ENCODE results near the gene UBE2M.
"Not testable (repeated sequence)": the region's sequence is repeated elsewhere in the genome, so short reads cannot be mapped to it uniquely, and the experiment has no call there.

The UBE2M gene

GRCh38 chr19:58558066-58558622, at the start of gene UBE2M:
Gene UBE2M (minus strand): TSS chr19:58558611. CDS start chr19:58558381, 230 bp downstream.
- no peak for DNase-seq (ENCODE audit: low spot score)

DNA sequence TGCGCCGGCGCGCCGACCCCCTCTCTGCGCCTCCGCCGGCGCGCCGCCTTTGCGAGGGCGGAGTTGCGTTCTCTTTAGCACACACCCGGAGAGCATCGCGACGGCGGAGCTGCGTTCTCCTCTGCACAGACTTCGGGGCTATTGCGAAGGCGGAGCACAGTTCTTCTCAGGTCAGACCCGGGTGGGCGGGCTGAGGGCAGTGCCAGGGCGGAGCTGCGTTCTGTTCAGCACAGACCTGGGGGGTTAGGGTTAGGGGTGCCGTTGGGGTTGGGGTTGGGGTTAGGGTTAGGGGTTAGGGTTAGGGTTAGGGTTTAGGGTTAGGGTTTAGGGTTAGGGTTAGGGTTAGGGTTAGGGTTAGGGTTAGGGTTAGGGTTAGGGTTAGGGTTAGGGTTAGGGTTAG, 48.8 kb upstream of the UBE2M start:
- not testable (repeated sequence) for DNase-seq (ENCODE audit: low spot score)

DNA sequence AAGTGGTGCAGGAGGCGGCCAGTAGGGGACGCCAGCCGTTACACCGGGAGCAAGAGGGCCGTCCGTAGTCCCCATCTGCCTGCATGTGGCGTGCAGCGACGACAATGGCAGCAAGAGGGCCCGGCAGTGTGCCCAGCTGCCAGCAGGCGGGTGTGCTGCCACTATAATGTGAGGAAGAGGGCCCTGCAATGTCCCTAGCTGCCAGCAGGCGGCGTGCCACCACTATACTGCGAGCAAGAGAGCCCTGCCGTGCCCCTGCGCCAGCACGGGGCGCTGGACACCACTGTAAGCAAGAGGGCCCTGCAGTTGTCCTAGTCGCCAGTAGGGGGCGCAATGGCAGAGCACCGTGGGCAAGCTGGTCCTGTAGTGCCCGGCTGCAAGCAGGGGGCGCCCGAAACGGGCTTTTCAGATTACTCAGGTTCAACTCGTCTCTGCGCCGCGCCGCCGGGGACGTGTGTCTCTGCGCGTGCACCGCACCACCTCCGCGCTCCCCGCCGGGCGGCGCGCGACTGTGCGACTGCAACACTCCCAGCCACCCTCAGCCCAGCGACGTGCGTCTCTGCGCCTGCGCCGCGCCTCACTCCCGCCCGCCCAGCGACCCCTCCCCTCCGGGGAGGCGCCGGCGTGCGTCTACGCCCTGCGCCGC, 48.0 kb upstream of the UBE2M start:
- not testable (repeated sequence) for DNase-seq (ENCODE audit: low spot score)

DNA sequence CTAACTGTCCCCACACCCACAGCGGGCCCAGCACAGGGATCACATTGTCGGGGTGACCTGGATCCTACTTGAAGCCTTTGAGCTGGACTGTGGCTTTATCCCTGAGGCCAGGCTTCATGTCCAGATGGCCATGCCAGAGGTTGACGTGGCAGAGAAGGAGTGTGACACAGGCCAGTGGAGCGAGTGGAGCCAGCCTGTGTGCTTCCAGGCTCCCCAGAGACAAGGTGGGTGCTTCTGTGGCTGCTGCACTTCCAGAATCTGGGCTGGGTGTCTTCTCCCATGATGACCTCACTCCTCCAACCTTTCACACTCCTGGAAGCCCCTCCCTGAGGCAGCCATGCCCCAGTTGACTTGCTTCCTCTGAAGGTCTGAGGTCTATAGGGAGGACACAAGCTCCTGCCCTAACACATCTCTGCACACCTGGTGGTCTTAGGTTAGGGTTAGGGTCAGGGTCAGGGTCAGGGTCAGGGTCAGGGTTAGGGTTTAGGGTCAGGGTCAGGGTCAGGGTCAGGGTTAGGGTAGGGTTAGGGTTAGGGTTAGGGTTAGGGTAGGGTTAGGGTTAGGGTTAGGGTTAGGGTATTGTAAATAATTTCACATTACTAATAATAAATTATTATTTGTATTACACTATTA, 27.8 kb upstream of the UBE2M start:
- DNase-seq (ENCODE audit: low spot score) = no peak

DNA sequence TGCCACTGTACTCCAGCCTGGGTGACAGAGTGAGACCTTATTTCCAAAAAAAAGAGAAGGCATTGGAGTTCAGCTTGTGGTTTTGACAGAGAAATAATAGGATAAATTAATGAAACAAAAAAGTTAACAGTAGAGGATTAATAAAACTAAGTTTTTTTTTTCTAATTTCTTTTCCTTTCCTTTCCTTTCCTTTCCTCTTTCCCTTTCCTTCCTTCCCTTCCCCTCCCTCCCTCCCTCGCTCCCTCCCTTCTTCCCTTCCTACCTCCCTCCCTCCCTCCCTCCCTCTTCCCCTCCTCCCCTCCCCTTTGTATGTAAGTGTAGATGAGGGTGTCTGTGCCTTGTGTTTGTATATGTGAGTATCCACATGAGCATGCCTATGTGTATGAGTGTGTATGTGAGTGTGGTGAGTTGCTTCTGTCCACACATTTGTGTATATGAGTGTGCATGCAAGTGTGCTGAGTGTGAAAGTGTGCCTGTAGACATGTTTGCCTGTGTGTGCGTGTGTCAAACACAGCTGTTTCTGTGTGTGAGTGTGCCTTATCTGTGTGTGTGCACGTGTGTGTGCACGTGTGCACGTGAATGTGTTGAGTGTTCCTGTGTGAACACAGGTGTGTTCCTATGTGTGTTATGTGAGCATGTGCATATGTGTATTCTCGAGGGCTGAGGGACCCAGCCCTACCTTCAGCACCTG, 27.2 kb upstream of the UBE2M start:
- DNase-seq (ENCODE audit: low spot score) = no peak

- DNase-seq (ENCODE audit: low spot score) = no peak
Measured at GRCh38 chr19:58584498-58585441, 26.4 kb upstream of the UBE2M start.

DNA sequence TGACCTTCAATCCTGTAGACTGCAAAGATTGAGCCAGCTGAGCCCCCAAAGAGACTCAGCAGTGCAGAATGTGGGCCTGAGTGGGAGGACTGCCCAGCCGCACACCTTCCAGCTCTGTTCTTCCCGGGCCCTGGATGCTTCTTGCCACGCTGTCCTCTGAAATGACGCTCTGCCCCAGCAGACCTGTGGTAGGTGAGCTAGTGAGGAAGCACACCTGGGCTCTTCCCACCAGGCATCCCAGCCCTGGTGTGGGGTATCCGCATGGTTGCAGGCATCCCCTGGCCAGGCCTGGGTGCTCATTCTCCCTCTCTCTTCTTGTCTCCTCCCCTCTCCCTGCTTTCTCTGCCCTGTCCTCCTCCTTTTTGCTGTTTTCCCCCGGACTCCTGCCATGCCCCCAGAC, 24.6 kb upstream of the UBE2M start:
- no peak for DNase-seq (ENCODE audit: low spot score)

DNA sequence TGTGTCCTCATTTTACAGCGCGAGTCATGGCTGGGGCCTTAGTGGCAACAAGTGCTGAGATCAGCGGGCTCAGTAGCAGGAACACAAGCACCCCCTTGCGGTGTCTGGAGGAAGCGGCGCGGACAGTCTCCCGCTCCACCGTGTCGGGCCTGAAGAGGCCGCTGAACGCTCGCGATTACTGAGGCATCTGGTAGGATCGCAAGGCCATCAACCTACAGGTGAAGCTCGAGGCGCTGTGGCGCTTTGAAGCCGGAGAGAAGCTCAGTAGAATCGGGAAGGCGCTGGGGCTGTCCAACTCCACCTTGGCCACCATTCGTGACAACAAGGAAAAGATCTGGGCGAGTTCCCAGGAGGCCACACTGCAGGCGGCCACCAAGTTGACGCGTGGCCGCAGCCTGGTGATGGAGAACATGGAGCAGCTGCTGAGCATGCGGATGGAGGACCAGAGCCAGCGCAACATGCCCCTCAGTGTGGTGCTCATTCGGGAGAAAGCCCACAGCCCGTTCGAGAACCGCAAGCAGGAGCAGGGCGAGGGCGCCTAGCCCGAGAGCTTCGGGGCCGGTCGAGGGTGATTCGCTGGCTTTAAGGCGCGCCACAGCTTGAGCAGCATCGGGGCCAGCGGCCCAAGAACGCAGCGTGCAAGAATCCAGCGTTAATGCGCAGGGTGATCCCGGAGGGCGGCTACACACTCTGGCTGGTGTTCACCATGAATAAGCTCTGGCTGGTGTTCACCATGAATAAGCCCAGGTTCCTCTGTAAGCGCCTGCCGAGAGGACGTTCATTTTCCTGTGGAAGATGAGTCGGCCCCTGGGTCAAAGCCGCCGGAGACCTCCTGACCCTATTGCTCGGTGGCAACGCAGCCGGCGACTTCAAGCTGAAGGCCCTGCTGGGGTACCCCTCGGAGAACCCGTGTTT, 23.1 kb upstream of the UBE2M start:
- peak; percentile 79 for DNase-seq (ENCODE audit: low spot score)

DNA sequence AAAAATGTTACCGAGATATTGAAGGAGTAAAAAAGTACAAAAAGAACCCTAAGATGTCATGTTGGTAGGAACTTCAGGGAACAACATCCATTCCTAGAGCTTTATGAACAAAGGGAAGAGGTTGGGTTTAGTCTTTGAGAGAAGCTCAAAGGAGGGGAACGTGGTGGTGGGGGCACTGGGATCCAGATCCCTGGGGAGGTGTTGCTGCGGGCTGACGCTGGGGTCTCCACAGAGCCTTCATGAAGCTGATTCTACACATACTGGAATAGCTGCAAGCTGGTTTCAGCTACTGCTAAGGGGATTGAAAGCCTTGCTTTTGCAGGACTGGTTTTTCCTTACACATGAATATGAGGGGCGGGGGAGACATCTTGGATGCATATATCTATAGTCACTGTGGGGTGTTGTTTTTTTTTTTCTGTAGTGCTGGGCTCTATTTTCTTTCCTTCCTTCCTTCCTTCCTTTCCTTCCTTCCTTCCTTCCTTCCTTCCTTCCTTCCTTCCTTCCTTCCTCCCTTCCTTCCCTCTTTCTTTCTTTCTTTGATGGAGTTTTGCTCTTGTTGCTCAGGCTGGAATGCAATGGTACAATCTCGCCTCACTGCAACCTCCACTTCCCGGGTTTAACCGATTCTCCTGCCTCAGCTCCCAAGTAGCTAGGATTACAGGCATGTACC, 21.2 kb upstream of the UBE2M start:
- no peak for DNase-seq (ENCODE audit: low spot score)

GRCh38 chr19:58578012-58578925, 19.9 kb upstream of the UBE2M start:
- no peak for DNase-seq (ENCODE audit: low spot score)

DNA sequence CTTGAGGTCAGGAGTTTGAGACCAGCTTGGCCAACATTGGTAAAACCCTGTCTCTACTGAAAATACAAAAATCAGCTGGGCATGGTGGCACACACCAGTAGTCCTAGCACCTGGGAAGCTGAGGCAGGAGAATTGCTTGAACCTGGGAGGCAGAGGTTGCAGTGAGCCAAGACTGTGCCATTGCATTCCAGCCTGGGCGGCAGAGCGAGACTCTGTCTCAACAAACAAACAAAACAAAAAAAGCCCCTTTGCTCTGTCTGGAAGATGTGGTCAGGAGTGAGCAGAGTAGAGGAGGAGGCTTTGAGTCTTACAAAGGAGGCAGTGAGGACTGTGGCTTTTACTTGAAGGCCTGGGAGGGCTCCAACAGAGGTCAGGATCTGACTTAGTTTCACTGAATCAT, 19.2 kb upstream of the UBE2M start:
- DNase-seq (ENCODE audit: low spot score) = not testable (repeated sequence)

DNA sequence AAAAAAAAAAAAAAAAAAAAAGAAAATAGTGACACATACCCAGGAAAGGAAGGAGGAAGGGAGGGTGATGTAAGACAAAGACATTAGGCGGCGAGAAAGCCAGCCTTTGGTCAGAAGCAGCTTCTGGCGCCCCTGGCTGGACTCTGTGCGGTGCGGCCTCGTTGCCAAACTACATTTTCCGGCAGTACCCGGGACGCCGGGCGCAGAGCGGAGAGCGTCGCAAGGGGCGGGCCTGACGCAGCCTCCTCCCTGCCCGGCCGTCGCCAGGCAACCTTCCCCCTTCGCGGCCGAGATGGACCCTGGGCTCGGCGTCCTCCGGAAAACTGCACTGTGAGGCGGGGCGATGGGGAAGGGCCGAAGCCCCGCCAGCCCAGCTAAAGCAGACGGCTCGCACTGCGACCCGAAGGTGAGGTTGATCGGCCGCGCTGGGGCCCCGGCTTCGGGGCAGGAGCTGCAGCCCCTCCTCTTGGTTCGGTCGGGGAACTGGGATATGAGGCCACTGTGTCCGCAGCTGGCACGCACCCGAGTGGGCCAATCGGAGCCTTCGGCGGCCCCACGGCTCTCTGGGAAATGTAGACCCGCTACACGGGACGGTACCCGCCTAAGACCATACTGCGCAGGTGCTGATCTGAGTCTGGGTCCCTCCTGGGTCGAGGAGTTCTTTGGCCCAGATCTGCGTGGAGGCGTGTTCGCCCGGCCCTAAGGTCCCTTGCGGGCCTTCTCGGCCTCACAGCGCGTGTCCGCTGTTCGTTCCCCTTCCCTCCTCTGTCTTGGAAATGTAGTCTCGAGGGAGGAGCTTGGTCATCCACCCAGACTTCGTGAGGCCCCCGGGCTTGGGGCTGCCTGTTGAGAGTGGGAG, 17.0 kb upstream of the UBE2M start:
- peak; percentile 92 for DNase-seq (ENCODE audit: low spot score)

DNA sequence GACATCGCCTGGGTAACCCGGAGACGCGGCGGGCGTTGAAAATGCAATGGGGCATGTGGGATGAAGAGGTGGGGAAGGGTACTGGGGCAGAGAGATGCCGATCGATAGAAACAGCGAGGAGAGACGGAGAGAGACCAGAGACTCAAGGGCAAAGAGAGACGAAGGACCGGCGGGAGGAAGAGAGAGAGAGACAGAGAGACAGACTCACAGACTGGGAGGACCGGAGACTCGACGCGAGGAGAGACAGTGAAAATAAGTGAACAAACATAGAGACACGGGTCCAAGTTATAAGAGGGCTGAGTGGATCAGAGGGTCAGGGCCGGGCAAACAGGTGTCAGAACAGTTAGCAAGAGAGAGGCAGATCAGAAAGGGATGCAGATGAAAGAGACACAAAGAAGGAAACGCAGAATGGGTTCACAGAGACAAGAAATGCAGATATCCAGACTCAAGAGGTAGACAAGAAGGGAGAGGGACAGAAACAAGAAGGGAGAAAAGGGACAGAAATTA, 15.3 kb upstream of the UBE2M start:
- DNase-seq (ENCODE audit: low spot score) = no peak

GRCh38 chr19:58572818-58573657, 14.6 kb upstream of the UBE2M start, which contains the start of gene MZF1:
Gene MZF1 (minus strand): TSS chr19:58573335. CDS start chr19:58571389, 1,946 bp downstream.
- peak; percentile 99 for DNase-seq (ENCODE audit: low spot score)

DNA sequence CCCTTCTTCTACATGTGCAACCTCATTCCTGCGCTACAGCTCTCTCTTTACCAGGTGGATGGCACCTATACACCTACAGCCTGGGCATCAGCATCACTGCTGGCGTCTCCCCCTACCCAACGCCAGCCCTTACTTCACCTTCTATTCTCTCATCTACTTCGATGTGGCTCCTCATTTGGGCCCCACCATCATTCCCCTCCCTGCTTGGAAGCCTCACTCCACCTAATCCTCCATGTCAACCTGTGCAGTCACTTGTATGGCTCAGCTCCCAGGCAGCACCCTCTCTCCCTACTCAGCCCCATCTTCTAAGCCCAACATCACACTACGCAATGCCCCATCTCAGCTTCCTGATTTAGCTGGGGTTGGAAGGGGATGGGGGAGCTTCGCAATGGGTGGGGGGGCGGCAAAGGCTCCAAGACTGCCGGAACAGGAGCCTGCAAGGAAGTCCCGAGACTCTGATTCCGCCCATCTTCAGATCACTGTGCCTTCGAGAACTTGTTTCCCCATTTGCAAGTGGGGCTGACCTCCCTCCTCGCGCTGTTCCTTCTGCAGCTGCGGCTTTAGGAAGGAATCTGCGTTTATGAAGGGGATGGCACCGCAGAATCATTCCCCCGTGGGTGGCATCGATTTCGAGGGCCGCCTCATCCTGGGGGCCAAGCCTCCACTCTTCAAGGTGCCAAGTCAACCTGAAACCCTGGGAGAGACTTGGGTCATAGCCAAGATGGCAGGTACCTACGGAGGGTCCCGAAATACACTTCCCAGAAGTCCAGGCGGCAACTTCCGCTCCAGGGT, 13.8 kb upstream of the UBE2M start:
- no peak for DNase-seq (ENCODE audit: low spot score)

- no peak for DNase-seq (ENCODE audit: low spot score)
Measured at GRCh38 chr19:58571575-58571947, 13.2 kb upstream of the UBE2M start.

Data from globus pallidus (tissue), 1 donor.